ENCODE data around the gene LPIN1. TPM values are rescaled to one million over a fixed set of nuclear protein-coding genes. Genes with fewer than 3 reads are reported as not detected.
"Not testable (repeated sequence)": the region's sequence is repeated elsewhere in the genome, so short reads cannot be mapped to it uniquely, and the experiment has no call there.

The LPIN1 gene
- total RNA-seq, 1 donor, result 62.2 TPM

- peak; percentile 67 for DNase-seq (ENCODE audit: low read depth)
- no peak for TF ChIP-seq CTCF (IDR thresholded peaks at IDR 0.05; ENCODE audit: insufficient read depth, low read depth, low read length)
- H3K4me3 ChIP-seq (ENCODE audit: low read depth, low read length), result no peak overlapping the region
These were observed 93.5 kb downstream of the LPIN1 start for GRCh38 chr2:11839916-11840315.

GRCh38 chr2:11842336-11842735 is 95.9 kb downstream of the LPIN1 start:
- no peak for DNase-seq (ENCODE audit: low read depth)
- H3K4me3 ChIP-seq (ENCODE audit: low read depth, low read length), result no peak overlapping the region
- TF ChIP-seq CTCF (IDR thresholded peaks at IDR 0.05; ENCODE audit: insufficient read depth, low read depth, low read length), result no peak

DNA sequence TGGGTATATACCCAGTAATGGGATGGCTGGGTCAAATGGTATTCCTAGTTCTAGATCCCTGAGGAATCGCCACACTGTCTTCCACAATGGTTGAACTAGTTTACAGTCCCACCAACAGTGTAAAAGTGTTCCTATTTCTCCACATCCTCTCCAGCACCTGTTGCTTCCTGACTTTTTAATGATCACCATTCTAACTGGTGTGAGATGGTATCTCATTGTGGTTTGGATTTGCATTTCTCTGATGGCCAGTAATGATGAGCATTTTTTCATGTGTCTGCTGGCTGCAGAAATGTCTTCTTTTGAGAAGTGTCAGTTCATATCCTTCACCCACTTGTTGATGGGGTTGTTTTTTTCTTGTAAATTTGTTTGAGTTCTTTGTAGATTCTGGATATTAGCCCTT is 98.4 kb downstream of the LPIN1 start:
- not testable (repeated sequence) for H3K4me3 ChIP-seq (ENCODE audit: low read depth, low read length)

DNA sequence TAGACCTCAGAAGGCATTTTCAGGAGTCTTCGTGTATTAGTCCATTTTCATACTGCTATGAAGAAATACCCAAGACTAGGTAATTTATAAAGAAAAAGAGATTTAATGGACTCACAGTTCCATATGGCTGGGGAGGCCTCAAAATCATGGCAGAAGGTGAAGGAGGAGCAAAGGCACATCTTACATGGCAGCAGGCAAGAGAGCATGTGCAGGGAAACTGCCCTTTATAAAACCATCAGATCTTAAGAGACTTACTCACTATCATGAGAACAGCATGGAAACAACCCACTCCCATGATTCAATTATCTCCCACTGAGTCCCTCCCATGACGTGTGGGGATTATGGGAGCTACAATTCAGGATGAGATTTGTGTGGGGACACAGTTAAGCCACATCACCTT is 101.5 kb downstream of the LPIN1 start:
- DNase-seq (ENCODE audit: low read depth); H3K4me3 ChIP-seq (ENCODE audit: low read depth, low read length): not testable (repeated sequence)

More for the DNA sequence above, 98.4 kb downstream of the LPIN1 start:
- DNase-seq (ENCODE audit: low read depth), result not testable (repeated sequence)

- no peak for TF ChIP-seq CTCF (IDR thresholded peaks at IDR 0.05; ENCODE audit: insufficient read depth, low read depth, low read length)
- no peak for DNase-seq (ENCODE audit: low read depth)
- H3K4me3 ChIP-seq (ENCODE audit: low read depth, low read length), result no peak overlapping the region
These were observed 103.7 kb downstream of the LPIN1 start for GRCh38 chr2:11850082-11850481.

DNA sequence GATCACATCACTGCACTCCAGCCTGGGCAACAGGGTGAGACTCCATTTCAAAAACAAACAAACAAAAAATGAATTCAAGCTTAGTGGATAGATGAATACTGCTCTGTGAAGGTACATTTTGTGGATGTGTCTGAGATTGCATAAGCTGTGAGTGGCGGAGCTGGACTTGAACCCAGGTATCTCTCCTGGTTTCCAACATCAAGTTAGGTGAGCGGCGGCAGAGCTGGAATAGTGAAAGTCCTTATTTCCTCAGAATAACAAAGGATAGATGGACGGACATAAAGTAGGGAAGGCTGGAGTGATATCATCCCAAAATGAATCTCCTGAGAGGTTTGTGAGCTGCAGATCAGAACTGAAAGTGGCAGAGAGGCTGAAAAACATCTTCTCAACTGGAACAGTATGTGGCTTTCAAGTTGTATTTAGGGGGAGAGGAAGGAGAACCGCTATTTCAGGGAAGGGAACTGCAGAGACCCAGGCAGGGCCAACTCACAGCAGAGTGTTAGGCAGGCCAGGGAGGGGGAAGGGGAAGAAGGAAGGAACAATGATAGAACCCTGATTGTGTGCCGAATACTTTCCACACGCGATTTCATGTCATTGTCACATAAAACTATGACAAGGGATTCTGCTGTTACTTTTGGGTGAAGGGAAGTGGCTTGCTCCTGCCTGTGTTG is 106.2 kb downstream of the LPIN1 start:
- no peak overlapping the region for H3K4me3 ChIP-seq (ENCODE audit: low read depth, low read length)
- no peak for DNase-seq (ENCODE audit: low read depth)
- TF ChIP-seq CTCF (IDR thresholded peaks at IDR 0.05; ENCODE audit: insufficient read depth, low read depth, low read length), result no peak

DNA sequence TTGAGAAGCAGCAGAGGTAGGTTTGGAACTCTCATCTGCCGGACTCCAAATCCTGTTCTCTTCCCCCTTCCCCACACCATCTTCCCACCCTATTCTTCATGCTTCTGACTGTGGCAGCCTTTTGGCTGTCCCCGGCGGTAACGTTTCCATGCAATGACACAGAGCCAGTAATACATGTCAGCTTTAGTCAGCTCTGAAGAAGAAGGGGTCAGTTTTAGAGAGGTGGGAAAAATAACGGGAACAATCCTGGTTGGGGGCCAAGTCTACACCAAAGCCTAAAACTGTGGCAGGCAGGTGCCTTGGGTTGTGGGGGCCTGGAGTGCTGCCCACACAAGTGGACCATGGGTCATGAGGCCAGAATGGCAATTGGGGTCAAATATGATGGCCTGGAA is 106.8 kb downstream of the LPIN1 start:
- no peak overlapping the region for H3K4me3 ChIP-seq (ENCODE audit: low read depth, low read length)
- TF ChIP-seq CTCF (IDR thresholded peaks at IDR 0.05; ENCODE audit: insufficient read depth, low read depth, low read length), result no peak
- DNase-seq (ENCODE audit: low read depth), result no peak

- no peak for TF ChIP-seq CTCF (IDR thresholded peaks at IDR 0.05; ENCODE audit: insufficient read depth, low read depth, low read length)
- DNase-seq (ENCODE audit: low read depth), result no peak
- no peak overlapping the region for H3K4me3 ChIP-seq (ENCODE audit: low read depth, low read length)
These were observed 108.8 kb downstream of the LPIN1 start for GRCh38 chr2:11855064-11855760.

Measured in fibroblast of villous mesenchyme (primary cell).